ENCODE results near the gene CLDN4.

DNA sequence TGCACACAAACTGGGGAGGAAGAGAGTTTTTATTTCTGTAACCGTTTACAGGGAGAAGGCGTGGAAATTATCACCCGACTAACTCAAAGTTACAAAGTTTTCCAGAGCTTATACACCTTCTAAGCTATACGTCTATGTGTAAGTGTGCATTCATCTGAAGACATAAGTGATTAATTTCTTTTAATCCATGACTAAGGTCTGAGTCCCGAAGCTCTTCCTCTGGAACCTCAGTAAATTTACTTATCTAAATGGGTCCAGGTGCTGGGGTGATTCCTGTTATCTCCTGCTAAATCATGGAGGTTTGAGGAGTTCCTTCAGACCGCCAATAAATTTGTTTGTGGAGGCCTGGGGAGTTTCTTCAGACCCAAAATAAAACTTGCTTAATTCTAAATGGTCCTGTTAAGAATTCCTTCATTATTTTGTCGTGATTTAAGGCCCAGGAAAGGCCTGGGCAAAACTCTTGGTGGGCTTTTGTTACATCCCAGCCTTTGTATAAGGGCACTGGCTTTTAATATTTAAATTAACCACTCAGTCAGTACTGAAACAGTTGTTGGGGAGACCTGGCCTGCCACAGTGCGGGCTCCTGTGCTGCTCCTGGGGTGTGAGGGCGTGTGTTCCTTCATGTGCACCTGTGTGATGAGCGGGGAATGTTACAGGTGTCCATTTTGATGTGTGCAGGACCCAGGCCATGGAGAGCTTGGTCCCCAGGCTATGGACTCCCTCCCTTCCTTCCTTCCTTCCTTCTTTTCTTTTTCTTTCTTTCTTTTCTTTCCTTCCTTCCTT, 17.3 kb downstream of the CLDN4 start:
- TF ChIP-seq, protein P1, sequence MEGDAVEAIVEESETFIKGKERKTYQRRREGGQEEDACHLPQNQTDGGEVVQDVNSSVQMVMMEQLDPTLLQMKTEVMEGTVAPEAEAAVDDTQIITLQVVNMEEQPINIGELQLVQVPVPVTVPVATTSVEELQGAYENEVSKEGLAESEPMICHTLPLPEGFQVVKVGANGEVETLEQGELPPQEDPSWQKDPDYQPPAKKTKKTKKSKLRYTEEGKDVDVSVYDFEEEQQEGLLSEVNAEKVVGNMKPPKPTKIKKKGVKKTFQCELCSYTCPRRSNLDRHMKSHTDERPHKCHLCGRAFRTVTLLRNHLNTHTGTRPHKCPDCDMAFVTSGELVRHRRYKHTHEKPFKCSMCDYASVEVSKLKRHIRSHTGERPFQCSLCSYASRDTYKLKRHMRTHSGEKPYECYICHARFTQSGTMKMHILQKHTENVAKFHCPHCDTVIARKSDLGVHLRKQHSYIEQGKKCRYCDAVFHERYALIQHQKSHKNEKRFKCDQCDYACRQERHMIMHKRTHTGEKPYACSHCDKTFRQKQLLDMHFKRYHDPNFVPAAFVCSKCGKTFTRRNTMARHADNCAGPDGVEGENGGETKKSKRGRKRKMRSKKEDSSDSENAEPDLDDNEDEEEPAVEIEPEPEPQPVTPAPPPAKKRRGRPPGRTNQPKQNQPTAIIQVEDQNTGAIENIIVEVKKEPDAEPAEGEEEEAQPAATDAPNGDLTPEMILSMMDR (IDR thresholded peaks at IDR 0.05): no peak
- TF ChIP-seq POLR2A (IDR thresholded peaks at IDR 0.05): no peak
- TF ChIP-seq POLR2AphosphoS5 (IDR thresholded peaks at IDR 0.05): no peak
